Adrenal gland (tissue), 5 donors: ENCODE measurements around the gene ANKRD66.
"Not testable (repeated sequence)": the region's sequence is repeated elsewhere in the genome, so short reads cannot be mapped to it uniquely, and the experiment has no call there.

Experiments used
- CTCF ChIP-seq, 6 experiments: fragments of 450-650 bp in 4 of 6; fragments of 200-600 bp in 2 of 6; sonication (generic) in 1 of 6; IDR thresholded peaks; 1 replicate in 5 of 6; 2 replicates in 1 of 6; pipeline versions ENCODE4 v1.5.1 to v1.8.0; 2016 to 2021; ENCODE audit warnings: antibody characterized with exemption in 6 of 6, mild to moderate bottlenecking in 2 of 6, moderate library complexity in 1 of 6
- POLR2A ChIP-seq, 2 donors: fragments of 450-650 bp; IDR thresholded peaks; one replicate each; pipeline ENCODE4 v1.6.1; 2017; ENCODE audit warnings: antibody characterized with exemption in 2 of 2, mild to moderate bottlenecking in 2 of 2, moderate library complexity in 1 of 2
- donor health status: DM: no; HTN: no; CAD: no.

- not testable (repeated sequence) for TF ChIP-seq POLR2A, CTCF (IDR thresholded peaks at IDR 0.05)
These were observed 28.0 kb downstream of the ANKRD66 start for GRCh38 chr6:46774736-46775135.
